ENCODE results near the gene TSPAN16. TPM values are rescaled to one million over a fixed set of nuclear protein-coding genes. Genes with fewer than 3 reads are reported as not detected.

The TSPAN16 gene
- total RNA-seq, 2 experiments from 2014 or later = not detected

DNA sequence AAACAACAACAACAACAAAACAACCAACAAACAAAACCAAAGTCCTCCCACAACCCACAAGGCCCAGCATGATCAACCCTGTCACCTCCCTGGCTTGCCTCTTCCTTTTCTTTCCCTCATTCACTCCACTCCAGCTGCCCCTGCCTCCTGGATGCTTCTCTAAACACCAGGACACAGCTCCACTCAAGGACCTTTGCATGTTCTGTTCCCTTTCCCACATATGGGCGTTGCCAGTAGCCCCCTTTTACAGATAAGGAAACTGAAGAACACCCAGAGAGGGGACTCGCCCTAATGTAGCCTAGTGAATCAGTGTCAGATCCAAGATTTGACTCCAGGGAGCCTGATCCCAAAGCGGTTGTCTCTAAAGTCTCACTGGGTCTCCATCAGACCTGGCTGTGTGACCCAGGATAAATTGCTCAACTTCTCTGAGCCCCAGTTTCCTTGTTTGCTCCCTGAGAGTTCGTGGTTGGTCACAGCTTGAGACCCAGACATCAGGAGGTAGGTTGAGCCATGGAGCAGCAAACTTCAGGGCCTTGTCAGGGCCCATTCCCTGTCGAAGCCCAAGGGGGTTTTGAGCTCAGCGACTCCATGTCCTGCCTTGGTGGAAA, 30.7 kb upstream of the TSPAN16 start:
- no peak overlapping the region; the same call in 1 of the 2 replicates for H2AFZ ChIP-seq (ENCODE audit: low read length)
- no peaks in the 10 kb centered on the region for H3K36me3 ChIP-seq (ENCODE audit: insufficient read depth, low read length)
- CTCF ChIA-PET (ENCODE audit: unreplicated experiment) = no interaction called here
- H3K9me3 ChIP-seq (ENCODE audit: low read length) = no peaks in the 10 kb centered on the region
- no TSS peak for BruUV-seq (replicated peaks)
- TF ChIP-seq, protein P1, sequence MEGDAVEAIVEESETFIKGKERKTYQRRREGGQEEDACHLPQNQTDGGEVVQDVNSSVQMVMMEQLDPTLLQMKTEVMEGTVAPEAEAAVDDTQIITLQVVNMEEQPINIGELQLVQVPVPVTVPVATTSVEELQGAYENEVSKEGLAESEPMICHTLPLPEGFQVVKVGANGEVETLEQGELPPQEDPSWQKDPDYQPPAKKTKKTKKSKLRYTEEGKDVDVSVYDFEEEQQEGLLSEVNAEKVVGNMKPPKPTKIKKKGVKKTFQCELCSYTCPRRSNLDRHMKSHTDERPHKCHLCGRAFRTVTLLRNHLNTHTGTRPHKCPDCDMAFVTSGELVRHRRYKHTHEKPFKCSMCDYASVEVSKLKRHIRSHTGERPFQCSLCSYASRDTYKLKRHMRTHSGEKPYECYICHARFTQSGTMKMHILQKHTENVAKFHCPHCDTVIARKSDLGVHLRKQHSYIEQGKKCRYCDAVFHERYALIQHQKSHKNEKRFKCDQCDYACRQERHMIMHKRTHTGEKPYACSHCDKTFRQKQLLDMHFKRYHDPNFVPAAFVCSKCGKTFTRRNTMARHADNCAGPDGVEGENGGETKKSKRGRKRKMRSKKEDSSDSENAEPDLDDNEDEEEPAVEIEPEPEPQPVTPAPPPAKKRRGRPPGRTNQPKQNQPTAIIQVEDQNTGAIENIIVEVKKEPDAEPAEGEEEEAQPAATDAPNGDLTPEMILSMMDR (conservative IDR thresholded peaks at IDR 0.05; ENCODE audit: low read length) = no peak
- no peak for TF ChIP-seq EZH2phosphoT487 (IDR thresholded peaks at IDR 0.05; ENCODE audit: borderline replicate concordance, low read depth, low read length)
- peaks cover 36% of the 10 kb centered on the region for H3K4me1 ChIP-seq (ENCODE audit: insufficient read depth, low read length, poor library complexity, severe bottlenecking)
- intact Hi-C loops (cut with micrococcal nuclease; ENCODE audit: unreplicated experiment) = loop anchor here (2.0 kb wide), 1 partner anchor 22 kb away; no protein-coding TSS in a partner anchor
- POLR2A ChIA-PET = no interaction called here
- H3K4me3 ChIP-seq (ENCODE audit: low read depth, low read length, poor library complexity, severe bottlenecking) = no peak overlapping the region
- no peaks in the 10 kb centered on the region for H3K79me2 ChIP-seq (ENCODE audit: insufficient read depth, low read depth, low read length)
- H3K27ac ChIP-seq (ENCODE audit: low read depth, low read length, poor library complexity, severe bottlenecking) = no peak overlapping the region
- DNase-seq (ENCODE audit: low spot score) = no peak
- H4K20me1 ChIP-seq (ENCODE audit: insufficient read depth, low read length) = no peaks in the 10 kb centered on the region
- H3K9me2 ChIP-seq (ENCODE audit: insufficient read depth, low read length) = no peaks in the 10 kb centered on the region
- H3K4me2 ChIP-seq (ENCODE audit: low read length) = no peak overlapping the region

DNA sequence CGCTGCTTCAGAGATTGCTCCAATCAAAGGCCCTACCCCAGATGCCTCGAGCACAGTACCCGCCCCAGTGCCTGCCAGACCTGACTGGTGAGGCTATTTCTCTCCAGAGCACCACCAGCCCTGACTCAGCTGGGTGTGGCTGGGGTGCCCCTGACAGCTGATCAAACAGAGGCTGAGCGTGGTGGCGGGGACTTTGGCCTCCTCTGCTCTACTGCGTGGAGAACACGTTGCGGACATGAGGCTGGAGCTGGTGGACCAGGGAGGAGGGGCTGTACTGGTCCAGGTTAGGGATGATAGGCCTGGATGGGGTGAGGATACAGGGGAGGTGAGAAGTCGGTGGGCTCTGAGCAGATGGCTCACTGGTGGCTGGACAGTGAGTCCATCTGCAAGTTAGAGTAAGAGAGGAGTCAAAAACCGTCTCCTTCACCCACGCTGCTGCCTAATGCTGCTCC, 30.1 kb upstream of the TSPAN16 start:
- H3K79me2 ChIP-seq (ENCODE audit: insufficient read depth, low read depth, low read length) = no peaks in the 10 kb centered on the region
- no peak overlapping the region for H3K27ac ChIP-seq (ENCODE audit: low read depth, low read length, poor library complexity, severe bottlenecking)
- no peaks in the 10 kb centered on the region for H4K20me1 ChIP-seq (ENCODE audit: insufficient read depth, low read length)
- H3K9me3 ChIP-seq (ENCODE audit: low read length) = no peaks in the 10 kb centered on the region
- ChIA-PET CTCF (ENCODE audit: unreplicated experiment) (no interaction called here), POLR2A (interaction anchor here (0.7 kb wide), 1 partner anchor 1210 kb away, joined by 3 read pairs; no protein-coding TSS in a partner anchor)
- no TSS peak for BruUV-seq (replicated peaks)
- H3K9me2 ChIP-seq (ENCODE audit: insufficient read depth, low read length) = no peaks in the 10 kb centered on the region
- H3K36me3 ChIP-seq (ENCODE audit: insufficient read depth, low read length) = no peaks in the 10 kb centered on the region
- H3K4me1 ChIP-seq (ENCODE audit: insufficient read depth, low read length, poor library complexity, severe bottlenecking) = peaks cover 36% of the 10 kb centered on the region
- intact Hi-C loops (cut with micrococcal nuclease; ENCODE audit: unreplicated experiment) = loop anchor here (2.0 kb wide), 1 partner anchor 23 kb away; no protein-coding TSS in a partner anchor
- no peak overlapping the region for H3K4me2 ChIP-seq (ENCODE audit: low read length)
- no peak overlapping the region for H3K4me3 ChIP-seq (ENCODE audit: low read depth, low read length, poor library complexity, severe bottlenecking)
- no peak for DNase-seq (ENCODE audit: low spot score)
- no peak overlapping the region for H2AFZ ChIP-seq (ENCODE audit: low read length)
- TF ChIP-seq EZH2phosphoT487 (IDR thresholded peaks at IDR 0.05; ENCODE audit: borderline replicate concordance, low read depth, low read length) = no peak
- TF ChIP-seq, protein P1 (conservative IDR thresholded peaks at IDR 0.05; ENCODE audit: low read length) = no peak

DNA sequence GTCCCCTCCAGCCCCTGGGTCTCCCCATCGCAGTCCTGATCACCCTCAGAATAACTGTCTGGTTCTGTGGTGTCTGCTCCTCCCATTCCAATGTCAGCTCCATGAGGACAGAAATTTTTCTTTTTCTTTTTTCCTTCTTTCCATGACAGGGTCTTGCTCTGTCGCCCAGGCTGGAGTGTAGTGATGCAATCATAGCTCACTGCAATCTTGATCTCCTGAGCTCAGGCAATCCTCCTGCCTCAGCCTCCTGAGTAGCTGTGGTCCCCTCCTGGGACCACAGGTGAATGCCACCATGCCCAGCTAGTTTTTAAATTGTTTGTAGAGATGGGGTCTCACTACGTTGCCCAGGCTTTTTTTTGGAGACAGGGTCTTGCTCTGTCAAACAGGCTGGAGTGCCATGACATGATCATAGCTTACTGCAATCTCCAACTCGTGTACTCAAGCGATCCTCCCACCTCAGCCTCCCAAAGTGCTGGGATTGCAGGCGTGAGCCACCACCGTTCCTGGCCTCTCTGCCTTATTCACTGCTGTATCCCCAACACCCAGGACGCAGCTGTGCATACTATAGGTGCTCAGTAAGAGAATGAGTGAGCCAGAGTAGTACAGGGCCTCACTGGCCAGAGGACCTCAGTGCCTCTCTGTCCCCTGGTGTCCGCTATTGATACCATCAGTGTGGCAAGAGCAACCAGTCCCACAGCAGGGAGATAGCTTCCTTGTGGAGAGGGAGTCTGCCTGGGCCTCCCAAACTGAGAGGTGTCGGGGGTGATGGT, 28.5 kb upstream of the TSPAN16 start:
- ChIA-PET CTCF (ENCODE audit: unreplicated experiment) (no interaction called here), POLR2A (no interaction called here)
- intact Hi-C loops (cut with micrococcal nuclease; ENCODE audit: unreplicated experiment) = no loop called here
- H3K4me3 ChIP-seq (ENCODE audit: low read depth, low read length, poor library complexity, severe bottlenecking) = no peak overlapping the region
- H2AFZ ChIP-seq (ENCODE audit: low read length) = no peak overlapping the region
- DNase-seq (ENCODE audit: low spot score) = no peak
- H4K20me1 ChIP-seq (ENCODE audit: insufficient read depth, low read length) = no peaks in the 10 kb centered on the region
- no peak overlapping the region for H3K27ac ChIP-seq (ENCODE audit: low read depth, low read length, poor library complexity, severe bottlenecking)
- no peak overlapping the region for H3K4me2 ChIP-seq (ENCODE audit: low read length)
- H3K36me3 ChIP-seq (ENCODE audit: insufficient read depth, low read length) = no peaks in the 10 kb centered on the region
- H3K4me1 ChIP-seq (ENCODE audit: insufficient read depth, low read length, poor library complexity, severe bottlenecking) = peaks cover 28% of the 10 kb centered on the region
- no peaks in the 10 kb centered on the region for H3K79me2 ChIP-seq (ENCODE audit: insufficient read depth, low read depth, low read length)
- TF ChIP-seq, protein P1 (conservative IDR thresholded peaks at IDR 0.05; ENCODE audit: low read length) = no peak
- no peak for TF ChIP-seq EZH2phosphoT487 (IDR thresholded peaks at IDR 0.05; ENCODE audit: borderline replicate concordance, low read depth, low read length)
- no peaks in the 10 kb centered on the region for H3K9me2 ChIP-seq (ENCODE audit: insufficient read depth, low read length)
- no peaks in the 10 kb centered on the region for H3K9me3 ChIP-seq (ENCODE audit: low read length)
- no TSS peak for BruUV-seq (replicated peaks)

All from OCI-LY7 (cell line).